ENCODE results near the gene MGLL. TPM values are rescaled to one million over a fixed set of nuclear protein-coding genes. Genes with fewer than 3 reads are reported as not detected.

MGLL gene
- total RNA-seq, 6 experiments from 2014 or later = 128 to 144 (median 129) TPM

DNA sequence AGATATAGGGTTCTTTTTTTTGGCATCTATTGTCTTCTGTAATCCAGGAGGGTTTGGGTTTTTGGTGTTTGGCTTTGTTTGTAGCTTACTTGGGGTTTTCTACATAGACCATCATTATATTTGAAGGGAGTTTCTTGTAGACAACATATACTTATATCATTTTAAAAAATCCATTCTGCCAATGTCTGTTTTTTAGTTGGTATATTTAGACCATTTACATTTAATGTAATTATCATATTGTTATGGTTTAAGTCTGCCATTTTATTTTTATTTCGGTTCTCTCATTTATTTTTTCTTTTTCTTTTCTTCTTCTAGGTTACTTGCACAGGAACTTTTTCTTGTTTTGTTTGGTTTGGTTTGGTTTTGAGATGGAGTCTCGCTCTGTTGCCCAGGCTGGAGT, 5.5 kb upstream of the MGLL start:
- peaks cover 1% of the 10 kb centered on the region for H3K27me3 Mint-ChIP-seq (ENCODE audit: insufficient read depth)
- H3K36me3 Mint-ChIP-seq (ENCODE audit: low read depth) = peaks cover 28% of the 10 kb centered on the region
- peaks cover 15% of the 10 kb centered on the region for H3K4me1 Mint-ChIP-seq (ENCODE audit: low read depth)
- H3K27ac Mint-ChIP-seq = no peak overlapping the region
- peaks cover 29% of the 10 kb centered on the region for H3K9me3 Mint-ChIP-seq
- no peak for TF ChIP-seq CTCF (IDR thresholded peaks at IDR 0.05)
- no peak overlapping the region for H3K4me3 Mint-ChIP-seq
- DNase-seq = no peak

DNA sequence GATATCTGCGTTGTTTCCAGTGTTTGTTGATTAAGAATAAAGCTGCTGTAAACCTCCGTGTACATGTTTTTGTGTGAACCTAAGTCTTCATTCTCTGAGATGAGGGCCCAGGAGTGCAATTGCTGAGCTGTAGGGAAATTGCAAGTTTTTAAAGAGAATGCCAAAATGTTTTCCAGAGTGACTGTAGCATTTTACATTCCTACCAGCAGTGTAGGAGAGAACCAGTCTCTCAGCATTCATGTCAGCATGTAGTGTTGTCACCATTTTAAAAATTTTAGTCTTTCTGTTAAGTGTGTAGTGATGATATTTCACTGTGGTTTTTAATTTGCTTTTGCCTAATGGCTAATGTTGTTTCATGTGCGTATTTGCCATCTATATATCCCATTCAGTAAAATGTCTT, 3.4 kb upstream of the MGLL start:
- DNase-seq = no peak
- Mint-ChIP-seq H3K9me3 (peaks cover 29% of the 10 kb centered on the region), H3K27ac (no peak overlapping the region), H3K4me1 (ENCODE audit: low read depth) (peaks cover 22% of the 10 kb centered on the region), H3K36me3 (ENCODE audit: low read depth) (peaks cover 40% of the 10 kb centered on the region), H3K4me3 (no peak overlapping the region), H3K27me3 (ENCODE audit: insufficient read depth) (peaks cover 1% of the 10 kb centered on the region)
- peak; percentile 51 for TF ChIP-seq CTCF (IDR thresholded peaks at IDR 0.05)

DNA sequence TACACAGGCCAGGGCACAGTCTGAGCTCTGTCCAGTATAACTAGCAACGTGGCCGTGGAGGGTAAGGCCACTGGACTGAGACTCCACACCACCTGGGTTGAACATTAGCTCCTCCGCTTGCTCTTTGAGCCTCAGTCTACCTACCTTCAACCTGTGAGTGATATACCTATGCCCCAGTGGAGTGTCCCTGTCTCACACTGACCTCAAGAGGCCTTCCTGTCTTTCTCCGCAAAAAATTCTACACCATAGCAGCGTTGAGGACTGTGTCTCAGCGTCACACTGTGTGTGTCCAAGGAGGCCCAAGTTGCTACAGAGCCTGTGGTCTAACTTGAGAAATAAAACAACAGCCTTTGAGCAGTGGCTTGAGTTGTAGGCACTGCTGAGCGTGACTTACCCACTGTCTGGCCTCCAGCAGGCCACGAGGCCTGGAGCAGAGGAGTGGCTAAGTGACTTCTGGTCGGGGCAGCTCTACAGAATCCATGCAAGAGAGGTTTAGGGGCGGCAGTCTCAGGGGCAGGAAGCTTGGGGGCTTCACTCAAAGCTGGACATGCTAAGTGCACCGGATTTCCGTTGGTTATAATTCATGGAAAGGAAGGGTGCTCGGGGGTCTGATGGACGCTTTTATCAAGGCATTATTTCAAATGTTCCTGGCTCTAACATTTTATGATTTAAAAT, 2.0 kb upstream of the MGLL start:
- Mint-ChIP-seq H3K36me3 (ENCODE audit: low read depth) (peaks cover 38% of the 10 kb centered on the region), H3K27ac (no peak overlapping the region), H3K4me3 (peak overlapping the region; percentile 46), H3K4me1 (ENCODE audit: low read depth) (peaks cover 34% of the 10 kb centered on the region), H3K27me3 (ENCODE audit: insufficient read depth) (peaks cover 1% of the 10 kb centered on the region), H3K9me3 (peaks cover 15% of the 10 kb centered on the region)
- no peak for TF ChIP-seq CTCF (IDR thresholded peaks at IDR 0.05)
- DNase-seq = no peak

DNA sequence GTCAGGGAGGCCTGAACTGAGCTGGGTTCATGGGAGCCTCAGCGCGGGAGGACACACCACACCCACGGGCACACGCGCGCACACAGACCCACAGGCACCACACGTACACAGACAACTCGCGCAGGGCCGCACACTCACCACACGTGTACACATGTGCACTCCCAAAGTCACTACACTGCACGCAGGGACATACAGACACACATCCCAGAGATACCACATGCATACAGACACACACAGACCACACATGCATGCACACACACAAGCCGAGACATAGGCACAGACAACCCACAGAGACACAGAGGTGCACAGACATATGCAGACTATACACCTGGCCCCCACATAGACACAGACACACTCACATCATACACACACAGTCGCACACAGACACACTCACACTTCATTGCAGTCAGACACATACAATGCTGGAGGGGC, 1.1 kb upstream of the MGLL start:
- H3K27ac Mint-ChIP-seq = peak overlapping the region; percentile 56
- H3K4me3 Mint-ChIP-seq = peak overlapping the region; percentile 81
- H3K4me1 Mint-ChIP-seq (ENCODE audit: low read depth) = peaks cover 36% of the 10 kb centered on the region
- H3K27me3 Mint-ChIP-seq (ENCODE audit: insufficient read depth) = peaks cover 1% of the 10 kb centered on the region
- no peak for DNase-seq
- peaks cover 36% of the 10 kb centered on the region for H3K36me3 Mint-ChIP-seq (ENCODE audit: low read depth)
- H3K9me3 Mint-ChIP-seq = peaks cover 8% of the 10 kb centered on the region
- no peak; the same call in 1 of the 2 replicates for TF ChIP-seq CTCF (IDR thresholded peaks at IDR 0.05)

DNA sequence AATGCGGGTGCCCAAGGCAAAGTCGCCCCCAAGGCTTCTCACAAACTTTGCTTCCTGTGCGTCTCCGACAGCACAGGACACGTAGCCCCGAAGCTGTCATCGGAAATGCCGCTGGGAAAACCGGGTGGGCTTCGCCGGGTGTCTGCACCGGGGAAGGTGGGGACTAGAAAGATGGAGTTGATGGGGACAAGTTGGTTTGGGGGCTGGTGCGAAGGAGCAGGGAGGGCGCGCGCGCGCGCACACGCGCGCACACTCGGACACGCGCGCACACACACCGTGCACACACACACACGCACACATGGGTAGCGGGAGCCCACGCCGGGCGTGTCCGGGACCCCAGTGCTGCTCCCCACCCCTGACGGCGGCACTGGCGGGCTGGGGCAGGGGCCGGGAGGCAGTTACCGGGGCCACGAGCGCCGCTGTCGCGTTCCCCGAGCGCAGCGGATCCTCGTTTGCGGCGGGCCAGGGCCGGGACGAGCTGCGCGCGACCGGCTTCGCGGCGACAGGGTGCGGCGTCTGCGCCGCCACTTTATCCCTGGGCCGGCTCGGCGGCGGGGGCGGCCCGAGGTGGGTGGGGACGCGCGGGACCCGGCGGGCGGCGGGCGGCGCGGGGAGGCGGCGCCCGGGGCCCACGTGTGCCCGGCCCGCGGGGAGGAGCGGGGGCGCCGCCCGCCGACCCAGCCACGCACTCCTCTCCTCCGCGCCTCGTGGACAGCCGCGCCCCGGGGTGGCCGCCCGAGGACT, 539 bp upstream of the MGLL start:
- no peaks in the 10 kb centered on the region; the same call in none of the 2 replicates for H3K27me3 Mint-ChIP-seq (ENCODE audit: insufficient read depth)
- H3K4me3 Mint-ChIP-seq = peak overlapping the region; percentile 95
- peaks cover 42% of the 10 kb centered on the region for H3K4me1 Mint-ChIP-seq (ENCODE audit: low read depth)
- no peak for DNase-seq
- no peak; the same call in 1 of the 2 replicates for TF ChIP-seq CTCF (IDR thresholded peaks at IDR 0.05)
- peaks cover 36% of the 10 kb centered on the region for H3K36me3 Mint-ChIP-seq (ENCODE audit: low read depth)
- H3K27ac Mint-ChIP-seq = peak overlapping the region; percentile 79
- H3K9me3 Mint-ChIP-seq = peaks cover 2% of the 10 kb centered on the region

Measured in HFFc6 (cell line).